Erythroblast (primary cell): ENCODE data around the gene CNKSR1.

Experiments used
- GATA1 ChIP-seq: IDR thresholded peaks from 2 replicates; pipeline ENCODE4 v1.6.1; 2011; ENCODE audit warnings: low read depth, mild to moderate bottlenecking, control low read depth, low read length, moderate library complexity
- POLR2A ChIP-seq: IDR thresholded peaks from 2 replicates; pipeline ENCODE4 v1.6.1; 2011; ENCODE audit warnings: mild to moderate bottlenecking, low read length

- no peak for TF ChIP-seq POLR2A
- TF ChIP-seq GATA1: no peak
These were observed 44.5 kb upstream of the CNKSR1 start for GRCh38 chr1:26132834-26133167.
